NCI-H510A treated with DMSO at 0.1 percent for 48 hours (cell line): Measurements from ENCODE around the gene OPN1SW.

Source experiments
- DNase-seq: peaks from one replicate; lab custom pipeline; 2025; lab: John Stamatoyannopoulos, UW

Gene OPN1SW

GRCh38 chr7:128732521-128733277 is 42.9 kb downstream of the OPN1SW start:
- DNase-seq, result no peak

GRCh38 chr7:128731184-128731583 is 44.4 kb downstream of the OPN1SW start:
- no peak for DNase-seq

- no peak for DNase-seq
Measured at GRCh38 chr7:128729494-128729893, 46.1 kb downstream of the OPN1SW start.

- no peak for DNase-seq
Measured at GRCh38 chr7:128728598-128728997, 47.0 kb downstream of the OPN1SW start.

GRCh38 chr7:128727239-128727638 is 48.4 kb downstream of the OPN1SW start:
- no peak for DNase-seq

GRCh38 chr7:128726737-128727072 is 48.9 kb downstream of the OPN1SW start:
- DNase-seq, result no peak

- no peak for DNase-seq
Measured at GRCh38 chr7:128726059-128726736, 49.4 kb downstream of the OPN1SW start.

- DNase-seq, result no peak
Measured at GRCh38 chr7:128725531-128725930, 50.1 kb downstream of the OPN1SW start.

- DNase-seq, result no peak
Measured at GRCh38 chr7:128724743-128725142, 50.9 kb downstream of the OPN1SW start.
